Left lobe of liver (tissue), 2 donors: Measurements from ENCODE around the gene EDIL3. TPM values are rescaled to one million over a fixed set of nuclear protein-coding genes. Genes with fewer than 3 reads are reported as not detected.
"Not testable (repeated sequence)": the region's sequence is repeated elsewhere in the genome, so short reads cannot be mapped to it uniquely, and the experiment has no call there.

Experiments used
- ATAC-seq: fragments of 200-7000 bp; cut with Tn5 transposase; one replicate; pipeline ENCODE4 v1.9.1; 2020; ENCODE audit warnings: mild to moderate bottlenecking, moderate library complexity
- DNase-seq: peaks from one replicate; pipeline ENCODE4 v3.0.0-alpha.2; 2020; ENCODE audit warnings: low spot score
- total RNA-seq: library from RNA; stranded (reverse); gene quantifications from one replicate; pipeline ENCODE4 v1.2.1, GENCODE V29; 2021
- donor health status: DM: no; HTN: no; CAD: no; lungs with moderate emphysema.
- donor health status: DM: no; HTN: yes; CAD: no.

The EDIL3 gene
- total RNA-seq, 1 donor from 2014 or later: 0.20 TPM

GRCh38 chr5:84379749-84380148 lies 4.9 kb downstream of the EDIL3 start:
- ATAC-seq: no peak

GRCh38 chr5:84378961-84379360 lies 5.7 kb downstream of the EDIL3 start:
- DNase-seq: no peak
- no peak for ATAC-seq

More at GRCh38 chr5:84379749-84380148, 4.9 kb downstream of the EDIL3 start:
- no peak for DNase-seq

- no peak for DNase-seq
- ATAC-seq: no peak
These were observed 6.3 kb downstream of the EDIL3 start for GRCh38 chr5:84378420-84378819.

GRCh38 chr5:84376346-84376745 lies 8.3 kb downstream of the EDIL3 start:
- DNase-seq: no peak
- ATAC-seq: no peak

- ATAC-seq: no peak
These were observed 10.1 kb downstream of the EDIL3 start for GRCh38 chr5:84374568-84374967.

GRCh38 chr5:84373506-84373905 lies 11.2 kb downstream of the EDIL3 start:
- no peak for DNase-seq
- no peak for ATAC-seq

More at GRCh38 chr5:84374568-84374967, 10.1 kb downstream of the EDIL3 start:
- DNase-seq: no peak

- no peak for DNase-seq
These were observed 12.5 kb downstream of the EDIL3 start for GRCh38 chr5:84372066-84372695.

GRCh38 chr5:84370176-84370575 lies 14.5 kb downstream of the EDIL3 start:
- DNase-seq (no peak), ATAC-seq (no peak)

More at GRCh38 chr5:84372066-84372695, 12.5 kb downstream of the EDIL3 start:
- no peak for ATAC-seq

- DNase-seq (no peak), ATAC-seq (no peak)
These were observed 20.6 kb downstream of the EDIL3 start for GRCh38 chr5:84364043-84364442.

GRCh38 chr5:84362061-84362720 lies 22.5 kb downstream of the EDIL3 start:
- no peak for DNase-seq
- ATAC-seq: no peak

GRCh38 chr5:84361572-84361971 lies 23.1 kb downstream of the EDIL3 start:
- ATAC-seq (no peak), DNase-seq (no peak)

GRCh38 chr5:84360056-84360455 lies 24.6 kb downstream of the EDIL3 start:
- no peak for ATAC-seq

GRCh38 chr5:84354101-84354500 lies 30.6 kb downstream of the EDIL3 start:
- no peak for ATAC-seq
- DNase-seq: no peak

More at GRCh38 chr5:84360056-84360455, 24.6 kb downstream of the EDIL3 start:
- DNase-seq: no peak

- no peak for ATAC-seq
- DNase-seq: no peak
These were observed 39.9 kb downstream of the EDIL3 start for GRCh38 chr5:84344788-84345187.

- no peak for DNase-seq
- no peak for ATAC-seq
These were observed 41.5 kb downstream of the EDIL3 start for GRCh38 chr5:84343171-84343570.

GRCh38 chr5:84332106-84332505 lies 52.6 kb downstream of the EDIL3 start:
- ATAC-seq (no peak), DNase-seq (no peak)

GRCh38 chr5:84327591-84327990 lies 57.1 kb downstream of the EDIL3 start:
- ATAC-seq (no peak), DNase-seq (no peak)

GRCh38 chr5:84322646-84323045 lies 62.0 kb downstream of the EDIL3 start:
- DNase-seq (no peak), ATAC-seq (no peak)

GRCh38 chr5:84317826-84318225 lies 66.9 kb downstream of the EDIL3 start:
- ATAC-seq, DNase-seq: not testable (repeated sequence)

- not testable (repeated sequence) for DNase-seq, ATAC-seq
These were observed 72.4 kb downstream of the EDIL3 start for GRCh38 chr5:84312280-84312679.

GRCh38 chr5:84309850-84310249 lies 74.8 kb downstream of the EDIL3 start:
- not testable (repeated sequence) for DNase-seq, ATAC-seq

GRCh38 chr5:84306601-84307000 lies 78.1 kb downstream of the EDIL3 start:
- ATAC-seq (no peak), DNase-seq (no peak)
